ENCODE measurements around the gene ASB4.
"Not testable (repeated sequence)": the region's sequence is repeated elsewhere in the genome, so short reads cannot be mapped to it uniquely, and the experiment has no call there.

The ASB4 gene

GRCh38 chr7:95552010-95552926, 66.5 kb downstream of the ASB4 start:
- not testable (repeated sequence) for DNase-seq (ENCODE audit: low read depth)

GRCh38 chr7:95553939-95554338, 68.2 kb downstream of the ASB4 start:
- no peak for DNase-seq (ENCODE audit: low read depth)

DNA sequence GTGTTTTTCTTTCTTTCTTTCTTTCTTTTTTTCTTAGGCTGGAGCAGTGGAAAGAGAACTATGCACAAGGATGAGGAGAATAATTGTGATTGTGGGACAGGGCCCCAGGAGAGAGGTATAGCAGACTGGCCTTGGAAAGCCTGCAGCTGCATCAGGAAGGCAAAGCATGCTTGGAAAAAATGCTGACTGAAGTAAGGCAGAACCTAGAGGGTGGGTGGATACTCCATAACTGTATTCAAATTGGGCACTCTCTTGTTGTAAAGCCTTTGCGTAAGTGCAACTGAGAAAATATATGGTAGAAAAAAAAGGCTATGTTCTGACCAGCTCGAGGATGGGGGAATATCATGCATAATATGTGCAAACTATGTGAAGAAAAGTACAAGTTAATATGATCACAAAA, 71.0 kb downstream of the ASB4 start:
- no peak for DNase-seq (ENCODE audit: low read depth)

DNA sequence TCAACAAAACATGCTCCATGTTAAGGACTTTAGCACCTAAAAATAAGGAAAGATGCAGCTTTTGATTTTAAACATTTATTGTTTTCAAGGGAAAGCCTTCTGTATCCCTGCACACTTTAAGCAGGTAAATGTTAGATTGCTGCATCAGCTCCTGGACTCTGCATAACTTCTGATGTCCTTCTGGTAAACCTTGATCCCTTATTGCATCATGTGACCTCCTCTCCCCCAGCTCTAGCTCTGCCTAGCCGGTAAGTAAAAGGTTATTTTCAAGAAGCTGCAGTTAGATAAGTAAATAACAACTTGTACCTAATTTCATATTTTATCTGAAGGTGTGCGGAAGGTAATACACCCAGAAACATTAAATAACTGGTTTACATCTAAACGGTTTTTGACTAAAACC, 73.1 kb downstream of the ASB4 start:
- no peak for DNase-seq (ENCODE audit: low read depth)

- DNase-seq (ENCODE audit: low read depth): no peak
Observed at GRCh38 chr7:95560674-95561073, 74.9 kb downstream of the ASB4 start.

DNA sequence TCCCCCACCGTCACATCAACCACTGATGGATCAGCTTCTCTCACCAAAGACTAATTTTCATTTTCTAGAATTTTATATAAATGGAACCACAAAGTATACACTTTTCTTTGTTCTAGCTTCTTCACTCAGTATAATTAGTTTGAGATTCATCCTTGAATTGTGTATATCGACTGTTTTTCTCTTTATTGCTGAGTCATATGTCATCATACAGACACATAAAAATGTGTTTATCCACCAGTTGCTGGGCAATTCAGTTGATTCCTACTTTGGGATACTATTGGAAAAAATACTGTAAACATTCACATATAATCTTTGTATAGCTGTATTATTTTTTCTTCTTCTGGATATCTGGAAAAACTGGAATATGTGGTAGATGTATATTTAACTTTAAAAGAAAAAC, 84.0 kb downstream of the ASB4 start:
- DNase-seq (ENCODE audit: low read depth): no peak

DNA sequence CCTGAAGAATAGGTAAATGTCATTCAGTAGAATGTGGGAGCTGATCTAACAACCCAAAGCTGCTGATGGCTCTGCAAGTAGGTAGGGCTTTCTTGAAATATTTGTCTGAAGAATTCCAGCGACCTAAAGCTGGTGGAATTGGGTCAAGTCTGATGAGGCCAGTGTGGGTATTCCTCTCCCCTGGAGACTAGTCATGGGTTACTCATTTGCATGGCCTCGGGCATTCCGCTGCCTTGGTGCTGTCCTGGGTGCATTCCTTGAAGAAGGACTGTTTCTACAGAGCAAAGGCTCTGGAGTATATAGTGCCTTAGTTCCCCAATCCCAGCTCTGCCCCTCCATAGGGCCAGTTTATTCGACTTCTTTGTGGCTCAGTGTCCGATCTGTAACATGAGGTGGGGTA, 91.4 kb downstream of the ASB4 start:
- DNase-seq (ENCODE audit: low read depth): no peak

DNA sequence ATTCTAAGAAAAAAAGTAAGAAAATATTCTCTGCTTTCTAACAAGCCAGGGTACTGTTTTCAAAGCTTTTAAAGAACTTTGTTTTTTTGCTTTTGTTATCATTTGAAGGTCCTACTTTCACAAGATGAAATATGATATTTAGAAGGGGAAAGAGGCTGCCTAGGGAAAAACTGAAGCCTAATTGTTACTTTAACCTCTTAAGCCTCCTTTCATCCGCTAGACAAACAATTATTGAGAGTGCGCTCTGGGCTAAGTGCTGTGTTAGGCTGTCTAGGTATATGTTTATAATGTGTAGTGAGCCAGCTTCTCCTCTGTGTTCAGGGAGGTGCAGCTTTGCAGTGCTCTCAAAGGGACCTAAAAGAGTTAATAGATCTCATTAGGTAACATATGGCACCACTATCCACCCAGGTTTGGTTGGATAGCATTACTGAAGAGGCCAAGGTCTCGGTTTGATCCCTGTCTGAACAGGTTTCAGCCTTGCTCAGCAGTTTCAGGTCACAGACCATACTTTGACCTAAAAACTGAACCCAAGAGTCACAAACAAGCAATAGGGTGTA, 92.6 kb downstream of the ASB4 start:
- no peak for DNase-seq (ENCODE audit: low read depth)

- DNase-seq (ENCODE audit: low read depth): no peak
Observed at GRCh38 chr7:95579318-95579717, 93.6 kb downstream of the ASB4 start.

DNA sequence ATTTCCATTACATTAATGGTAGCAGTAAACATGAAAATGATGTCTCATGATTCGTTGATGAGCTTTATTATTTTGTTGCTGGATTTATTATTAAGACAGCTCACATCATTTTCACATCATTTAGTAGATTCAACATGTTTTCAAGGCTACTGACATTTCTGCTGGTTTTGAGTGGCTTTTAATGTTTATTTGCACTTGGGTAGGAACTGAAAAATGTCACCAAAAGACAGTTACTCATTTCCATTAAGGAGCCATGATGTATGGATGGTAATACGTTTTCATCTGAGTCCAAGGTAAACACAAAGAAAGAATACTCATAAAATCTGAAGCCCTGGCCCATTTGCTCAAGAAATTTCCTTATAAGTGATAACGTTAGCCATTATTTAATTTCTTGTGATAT, 95.7 kb downstream of the ASB4 start:
- DNase-seq (ENCODE audit: low read depth): no peak

GRCh38 chr7:95582578-95583293, 97.0 kb downstream of the ASB4 start:
- DNase-seq (ENCODE audit: low read depth): no peak

DNA sequence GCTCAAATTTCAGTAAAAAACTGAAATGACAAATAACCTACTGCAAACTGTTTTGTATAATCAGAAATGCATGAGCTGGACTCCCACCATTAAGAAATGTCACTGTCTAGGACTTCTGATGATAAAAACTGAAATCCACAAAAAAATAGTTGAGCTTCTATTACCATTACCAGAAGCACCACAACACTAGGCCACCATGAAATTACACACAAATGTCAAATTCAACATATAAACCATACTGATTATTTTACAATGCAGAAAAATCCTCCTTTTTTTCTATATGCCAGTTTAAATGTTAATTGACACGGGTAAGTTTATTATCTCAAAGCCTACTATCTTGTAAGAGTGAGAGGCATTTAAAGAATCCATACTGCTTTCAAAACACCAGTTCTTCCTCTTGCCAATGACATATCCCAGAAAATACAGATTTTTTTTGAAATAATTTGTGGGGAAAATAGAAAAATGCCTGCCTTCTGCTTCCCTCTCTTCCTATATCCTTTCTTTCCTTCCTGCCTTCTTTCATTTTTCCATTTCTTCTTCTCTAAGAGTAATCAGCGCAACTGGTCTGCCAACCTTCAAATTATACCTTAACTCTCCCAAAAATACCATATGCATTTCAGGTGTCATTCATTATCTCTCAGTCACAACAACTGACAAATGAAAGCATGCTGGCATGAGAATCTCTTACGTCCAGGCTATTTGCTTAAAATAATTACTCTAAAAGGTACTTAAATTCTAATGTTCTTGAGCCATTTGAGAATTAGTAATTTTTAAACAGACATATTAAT, 98.3 kb downstream of the ASB4 start:
- DNase-seq (ENCODE audit: low read depth): no peak

DNA sequence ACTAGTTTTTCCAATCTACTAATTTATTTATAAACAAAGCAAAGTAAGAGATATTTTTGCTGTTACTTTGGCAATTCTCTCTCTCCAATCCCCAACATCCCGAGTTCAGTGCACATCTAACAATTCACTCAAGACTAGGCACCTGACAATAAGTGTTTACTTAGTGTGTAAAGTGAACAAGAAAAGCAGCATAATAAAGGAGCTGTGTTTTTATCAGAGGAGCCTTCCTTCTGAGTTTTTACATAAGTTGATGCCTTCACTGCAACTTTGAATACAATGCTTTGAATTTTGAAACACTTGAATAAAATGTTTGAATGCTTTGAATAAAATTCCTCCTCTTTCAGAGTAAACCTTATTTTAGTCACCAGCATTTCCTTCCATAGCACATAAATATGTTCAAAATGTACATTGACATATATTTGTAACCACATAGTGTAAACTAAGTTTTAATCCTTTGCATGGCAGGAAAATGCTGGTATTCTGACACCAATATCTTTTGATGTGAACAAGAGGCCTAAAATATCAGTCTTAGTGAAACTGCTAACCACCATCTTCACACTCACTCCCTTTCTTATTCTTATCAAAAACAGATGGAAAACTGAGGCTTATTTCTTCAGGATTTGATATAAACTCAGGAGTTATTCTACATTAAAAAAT, 99.2 kb downstream of the ASB4 start:
- DNase-seq (ENCODE audit: low read depth): no peak

GRCh38 chr7:95585426-95585789, 99.7 kb downstream of the ASB4 start:
- DNase-seq (ENCODE audit: low read depth): no peak

DNA sequence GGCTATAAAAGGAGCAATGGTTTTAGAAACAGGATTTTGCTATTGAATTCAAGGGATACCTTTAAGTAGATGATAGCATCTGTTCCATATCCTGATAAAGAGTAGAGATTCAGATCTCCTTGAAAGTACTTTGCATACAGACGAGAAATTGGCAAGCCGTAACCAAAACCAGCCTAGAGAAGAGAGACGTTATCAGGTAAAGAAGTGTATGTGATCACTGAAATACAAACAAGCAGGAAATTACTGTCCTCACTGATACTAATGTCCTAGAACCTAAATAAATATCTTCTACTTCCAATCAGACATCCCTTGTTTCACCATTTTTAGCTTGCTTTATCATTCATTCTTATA, 101.2 kb downstream of the ASB4 start:
- DNase-seq (ENCODE audit: low read depth): no peak

DNA sequence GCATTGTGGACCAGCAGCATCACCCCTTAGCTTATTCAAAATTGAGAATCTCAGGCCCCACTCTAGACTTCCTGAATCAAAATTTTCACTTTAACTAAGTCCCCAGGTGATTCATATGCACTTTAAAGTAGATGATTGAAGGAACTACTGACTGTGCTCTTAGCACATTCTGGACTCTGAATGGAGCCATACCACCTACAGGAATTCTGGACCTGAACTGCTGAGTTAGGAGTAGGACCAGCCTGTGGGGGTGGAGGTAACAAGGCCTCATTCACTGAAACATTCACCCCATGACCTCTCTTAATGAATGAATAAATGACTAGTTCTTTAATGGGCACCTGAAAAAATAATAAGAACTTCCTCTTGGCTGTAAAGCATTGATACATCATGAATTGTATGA, 103.3 kb downstream of the ASB4 start:
- DNase-seq (ENCODE audit: low read depth): no peak

GRCh38 chr7:95589766-95590165, 104.0 kb downstream of the ASB4 start:
- no peak for DNase-seq (ENCODE audit: low read depth)

Data from stimulated activated CD8-positive, alpha-beta memory T cell treated with anti-CD3 and anti-CD28 coated beads, Interleukin-12 subunit alpha, Interleukin-12 subunit beta, amount 100 ng/mL, for 4 hours (primary cell).